GM18508 (cell line): Measurements from ENCODE around the gene NAA38.
"Not testable (repeated sequence)": the region's sequence is repeated elsewhere in the genome, so short reads cannot be mapped to it uniquely, and the experiment has no call there.

Experiments used
- ATAC-seq: cut with Tn5 transposase; IDR thresholded peaks from one replicate; pipeline ENCODE4 v1.9.1; 2021; ENCODE audit warnings: moderate number of reproducible peaks; ENCODE audit not compliant: insufficient read depth, unreplicated experiment

NAA38 gene

GRCh38 chr17:7831233-7831632, 26.1 kb downstream of the NAA38 start:
- ATAC-seq: no peak

GRCh38 chr17:7830616-7831015, 26.7 kb downstream of the NAA38 start:
- ATAC-seq: no peak

GRCh38 chr17:7825206-7825990, 32.0 kb downstream of the NAA38 start:
- no peak for ATAC-seq

- ATAC-seq: no peak
Observed at GRCh38 chr17:7824021-7824924, 33.1 kb downstream of the NAA38 start.

GRCh38 chr17:7823581-7824001, 33.8 kb downstream of the NAA38 start:
- ATAC-seq: no peak

- ATAC-seq: no peak
Observed at GRCh38 chr17:7822126-7822525, 35.2 kb downstream of the NAA38 start.

- ATAC-seq: no peak
Observed at GRCh38 chr17:7820231-7820630, 37.1 kb downstream of the NAA38 start.

GRCh38 chr17:7818746-7819645, 38.4 kb downstream of the NAA38 start:
- ATAC-seq: no peak

- no peak for ATAC-seq
Observed at GRCh38 chr17:7818026-7818425, 39.3 kb downstream of the NAA38 start.

- no peak for ATAC-seq
Observed at GRCh38 chr17:7817643-7817964, 39.8 kb downstream of the NAA38 start.

GRCh38 chr17:7816926-7817642, 40.3 kb downstream of the NAA38 start:
- no peak for ATAC-seq

GRCh38 chr17:7814969-7815368, 42.4 kb downstream of the NAA38 start:
- ATAC-seq: no peak

GRCh38 chr17:7811251-7811650, 46.1 kb downstream of the NAA38 start:
- no peak for ATAC-seq

GRCh38 chr17:7809791-7810343, 47.5 kb downstream of the NAA38 start:
- not testable (repeated sequence) for ATAC-seq

GRCh38 chr17:7809086-7809790, 48.1 kb downstream of the NAA38 start:
- no peak for ATAC-seq

GRCh38 chr17:7807206-7807605, 50.2 kb downstream of the NAA38 start:
- ATAC-seq: no peak
